IMR-90 (cell line): Measurements from ENCODE around the gene DGKB. TPM values are rescaled to one million over a fixed set of nuclear protein-coding genes. Genes with fewer than 3 reads are reported as not detected.

ENCODE experiments used
- ATAC-seq: fragments of 200-7000 bp; cut with Tn5 transposase; 2 replicates; pipeline ENCODE4 v1.9.1; 2020; ENCODE audit warnings: low read depth, mild to moderate bottlenecking, moderate library complexity
- BruUV-seq: library from RNA; stranded (reverse); fragments of 400-500 nt; replicated peaks from 2 replicates; lab custom pipeline; 2021; lab: Mats Ljungman, UMichigan
- CTCF ChIA-PET: fragments of 300-600 bp; formaldehyde crosslinking; extraction: SDS; loops from one replicate; lab custom pipeline; 2021; ENCODE audit warnings: antibody characterized with exemption; lab: Yijun Ruan, JAX
- POLR2A ChIA-PET: fragments of 300-600 bp; sonication (Branson Sonifier 250); formaldehyde crosslinking; loops from one replicate; lab custom pipeline; 2022; ENCODE audit warnings: antibody characterized with exemption; ENCODE audit not compliant: unreplicated experiment; lab: Charles Lee
- DNase-seq: peaks from one replicate; pipeline ENCODE4 v3.0.0; 2013
- H2AFZ ChIP-seq: replicated peaks from 2 replicates; pipeline ENCODE3; 2013; ENCODE audit warnings: low read length, mild to moderate bottlenecking; ENCODE audit not compliant: poor library complexity
- H2AK5ac ChIP-seq: 2 replicates; pipeline ENCODE4 v1.6.1; 2013; ENCODE audit warnings: low read depth, low read length, inconsistent platforms
- H2AK9ac ChIP-seq: replicated peaks from 2 replicates; pipeline ENCODE3; 2013; ENCODE audit warnings: mild to moderate bottlenecking, low read depth, low read length, moderate library complexity; ENCODE audit not compliant: poor library complexity
- H2BK120ac ChIP-seq: 2 replicates; pipeline ENCODE4 v1.6.1; 2013; ENCODE audit warnings: low read depth, low read length, inconsistent platforms
- H2BK15ac ChIP-seq: 3 replicates; pipeline ENCODE4 v1.6.1; 2013; ENCODE audit warnings: low read depth, low read length, inconsistent platforms
- H2BK20ac ChIP-seq: 2 replicates; pipeline ENCODE4 v1.6.1; 2013; ENCODE audit warnings: low read depth, mild to moderate bottlenecking, inconsistent platforms, low read length, moderate library complexity
- H2BK5ac ChIP-seq: 2 replicates; pipeline ENCODE4 v1.6.1; 2013; ENCODE audit warnings: mild to moderate bottlenecking, low read depth, low read length, inconsistent platforms; ENCODE audit not compliant: poor library complexity, severe bottlenecking
- H3K14ac ChIP-seq: replicated peaks from 2 replicates; pipeline ENCODE4 v1.6.1; 2013; ENCODE audit warnings: low read depth, low read length, inconsistent platforms
- H3K18ac ChIP-seq: 2 replicates; pipeline ENCODE4 v1.6.1; 2013; ENCODE audit warnings: low read depth, low read length, control low read depth
- H3K23ac ChIP-seq: 2 replicates; pipeline ENCODE4 v1.6.1; 2013; ENCODE audit warnings: low read depth, low read length, inconsistent platforms
- H3K27ac ChIP-seq: 2 replicates; pipeline ENCODE4 v1.5.1; 2013; ENCODE audit warnings: mild to moderate bottlenecking, control low read depth, low read length; ENCODE audit not compliant: insufficient read depth
- H3K27me3 ChIP-seq: 2 replicates; pipeline ENCODE4 v1.6.1; 2013; ENCODE audit warnings: low read length; ENCODE audit not compliant: control insufficient read depth, insufficient read depth
- H3K36me3 ChIP-seq: 2 replicates; pipeline ENCODE4 v1.6.1; 2013; ENCODE audit warnings: low read length, mixed read lengths; ENCODE audit not compliant: control insufficient read depth, insufficient read depth
- H3K4ac ChIP-seq: 2 replicates; pipeline ENCODE4 v1.6.1; 2013; ENCODE audit warnings: low read depth, low read length, inconsistent platforms
- H3K4me1 ChIP-seq: 2 replicates; pipeline ENCODE4 v1.6.1; 2013; ENCODE audit warnings: low read length, mixed read lengths; ENCODE audit not compliant: control insufficient read depth, insufficient read depth
- H3K4me2 ChIP-seq: 2 replicates; pipeline ENCODE4 v1.6.1; 2013; ENCODE audit warnings: low read depth, mild to moderate bottlenecking, control low read depth, low read length, moderate library complexity
- H3K4me3 ChIP-seq: 2 replicates; pipeline ENCODE4 v1.5.1; 2013; ENCODE audit warnings: low read depth, mild to moderate bottlenecking, control low read depth, low read length, moderate library complexity; ENCODE audit not compliant: insufficient read depth
- H3K56ac ChIP-seq: 2 replicates; pipeline ENCODE4 v1.6.1; 2013; ENCODE audit warnings: low read length, inconsistent platforms; ENCODE audit not compliant: insufficient read depth; ENCODE audit errors: extremely low read depth
- H3K79me1 ChIP-seq, 2 experiments: 2 replicates each; pipeline ENCODE4 v1.6.1; 2013; ENCODE audit warnings: low read length in 2 of 2, inconsistent platforms in 1 of 2, low read depth in 1 of 2
- H3K9ac ChIP-seq: 2 replicates; pipeline ENCODE4 v1.6.1; 2013; ENCODE audit warnings: low read depth, low read length, control low read depth
- H3K9me1 ChIP-seq: 2 replicates; pipeline ENCODE4 v1.6.1; 2013; ENCODE audit warnings: low read length, inconsistent platforms; ENCODE audit not compliant: insufficient read depth
- H3K9me3 ChIP-seq: 2 replicates; pipeline ENCODE4 v1.6.1; 2013; ENCODE audit warnings: low read length; ENCODE audit not compliant: control insufficient read depth, insufficient read depth
- H4K20me1 ChIP-seq: 2 replicates; pipeline ENCODE4 v1.6.1; 2013; ENCODE audit warnings: low read length, inconsistent platforms; ENCODE audit not compliant: insufficient read depth
- H4K5ac ChIP-seq: 2 replicates; pipeline ENCODE4 v1.6.1; 2013; ENCODE audit warnings: mild to moderate bottlenecking, low read depth, low read length, control low read depth
- H4K8ac ChIP-seq, 2 experiments: 2 replicates each; pipeline ENCODE4 v1.6.1; 2013; ENCODE audit warnings: low read depth in 2 of 2, low read length in 2 of 2, control low read depth in 1 of 2, inconsistent platforms in 1 of 2
- H4K91ac ChIP-seq: 2 replicates; pipeline ENCODE4 v1.6.1; 2013; ENCODE audit warnings: low read depth, low read length, inconsistent platforms; ENCODE audit not compliant: insufficient read depth
- BHLHE40 ChIP-seq: fragments of 150-350 bp; IDR thresholded peaks from 2 replicates; pipeline ENCODE4 v1.6.1; 2016; ENCODE audit warnings: mild to moderate bottlenecking, low read depth, low read length
- CEBPB ChIP-seq: IDR thresholded peaks from 2 replicates; pipeline ENCODE4 v1.6.1; 2012; ENCODE audit warnings: low read depth, low read length, improper control_type of control experiment
- CHD1 ChIP-seq: IDR thresholded peaks from 2 replicates; pipeline ENCODE4 v1.6.1; 2012; ENCODE audit warnings: low read depth, low read length, improper control_type of control experiment
- FOS ChIP-seq: fragments of 150-350 bp; IDR thresholded peaks from 2 replicates; pipeline ENCODE4 v1.6.1; 2016; ENCODE audit warnings: low read depth, low read length
- MAZ ChIP-seq: IDR thresholded peaks from 2 replicates; pipeline ENCODE4 v1.6.1; 2012; ENCODE audit warnings: low read depth, mild to moderate bottlenecking, low read length, improper control_type of control experiment, moderate library complexity, borderline replicate concordance
- MXI1 ChIP-seq: IDR thresholded peaks from 2 replicates; pipeline ENCODE4 v1.6.1; 2012; ENCODE audit warnings: low read depth, mild to moderate bottlenecking, low read length, moderate library complexity, borderline replicate concordance
- POLR2A ChIP-seq: IDR thresholded peaks from 2 replicates; pipeline ENCODE4 v1.6.1; 2012; ENCODE audit warnings: mild to moderate bottlenecking, low read depth, low read length
- RAD21 ChIP-seq: IDR thresholded peaks from 2 replicates; pipeline ENCODE4 v1.6.1; 2012; ENCODE audit warnings: low read length, improper control_type of control experiment
- RCOR1 ChIP-seq: IDR thresholded peaks from 2 replicates; pipeline ENCODE4 v1.6.1; 2012; ENCODE audit warnings: mild to moderate bottlenecking, low read length, improper control_type of control experiment; ENCODE audit not compliant: insufficient replicate concordance
- SMC3 ChIP-seq: fragments of 150-350 bp; IDR thresholded peaks from 2 replicates; pipeline ENCODE4 v1.6.1; 2016; ENCODE audit warnings: low read depth, mild to moderate bottlenecking, antibody characterized with exemption, low read length, moderate library complexity
- WGBS, 2 experiments: methylation state at CpG; one replicate each; pipeline versions ENCODE4 v1.1.5 to v1.1.7; 2013; ENCODE audit warnings: missing lambda C conversion rate in 2 of 2; ENCODE audit not compliant: insufficient read length in 1 of 2; ENCODE audit errors: extremely low coverage in 2 of 2; 5-methylcytosine and 5-hydroxymethylcytosine counted together
- dilution Hi-C: fragments of 300-500 bp; cut with HindIII; formaldehyde crosslinking; loops from one replicate; pipeline ENCODE4 v1.14.3; 2018; ENCODE audit warnings: low sequenced_read_pairs; ENCODE audit not compliant: unreplicated experiment
- in situ Hi-C: fragments of 300-500 bp; cut with MboI; formaldehyde crosslinking; loops from 3 replicates; pipeline ENCODE4 v1.14.3; 2019; ENCODE audit warnings: low sequenced_read_pairs, inconsistent platforms, mixed read lengths
- intact Hi-C: fragments of 100-400 bp; cut with micrococcal nuclease; formaldehyde crosslinking; loops from 2 replicates; pipeline ENCODE4 v1.10.0; 2022
- polyA plus RNA-seq, 3 experiments: library from polyadenylated mRNA; depleted of rRNA; stranded (reverse); fragments of >200 nt; gene quantifications; 2 replicates each; pipeline ENCODE4 v1.2.3, GENCODE V29; 2012; ENCODE audit warnings: low replicate concordance in 1 of 3
- total RNA-seq: library from RNA; depleted of rRNA; stranded (reverse); fragments of >200 nt; gene quantifications from 2 replicates; pipeline ENCODE4 v1.2.3, GENCODE V29; 2012
- TF ChIP-seq, protein P1 (sequence below): conservative IDR thresholded peaks from 2 replicates; pipeline ENCODE4 v1.5.1; 2012; ENCODE audit warnings: mild to moderate bottlenecking, low read depth, low read length, improper control_type of control experiment
- TF ChIP-seq, protein P2 (sequence below): fragments of 150-350 bp; IDR thresholded peaks from 2 replicates; pipeline ENCODE4 v1.6.1; 2016; ENCODE audit warnings: low read depth, mild to moderate bottlenecking, low read length, moderate library complexity, borderline replicate concordance

DGKB gene
- total and polyA plus RNA-seq, 2 of the 4 experiments (the other 2 are of a cell fraction): not detected

DNA sequence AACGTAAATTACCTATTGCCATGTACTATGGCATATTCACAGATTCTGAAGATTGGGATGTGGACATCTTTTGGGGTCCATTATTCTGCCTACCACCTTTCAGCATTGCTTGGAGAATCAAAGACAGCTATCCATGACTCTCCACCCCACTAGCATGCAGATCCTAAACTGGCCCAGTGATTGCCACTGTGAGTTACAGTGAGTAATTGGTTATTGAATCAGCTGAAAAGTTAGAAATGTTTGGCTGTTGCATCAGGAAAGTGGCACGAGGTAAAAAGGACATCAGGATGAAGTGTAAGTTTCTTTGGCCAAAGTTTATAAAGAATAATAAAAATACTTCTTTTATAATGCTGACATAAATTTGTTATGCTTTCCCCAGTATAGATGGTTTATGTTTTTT is 764.9 kb downstream of the DGKB start:
- H3K9ac ChIP-seq: no peak overlapping the region
- no TSS peak for BruUV-seq
- CTCF ChIA-PET: no interaction called here

More for the DNA sequence above, 764.9 kb downstream of the DGKB start:
- H3K4me1 ChIP-seq: no peaks in the 10 kb centered on the region
- no peak for TF ChIP-seq POLR2A
- TF ChIP-seq CEBPB: no peak
- TF ChIP-seq FOS: no peak
- TF ChIP-seq, protein P1, sequence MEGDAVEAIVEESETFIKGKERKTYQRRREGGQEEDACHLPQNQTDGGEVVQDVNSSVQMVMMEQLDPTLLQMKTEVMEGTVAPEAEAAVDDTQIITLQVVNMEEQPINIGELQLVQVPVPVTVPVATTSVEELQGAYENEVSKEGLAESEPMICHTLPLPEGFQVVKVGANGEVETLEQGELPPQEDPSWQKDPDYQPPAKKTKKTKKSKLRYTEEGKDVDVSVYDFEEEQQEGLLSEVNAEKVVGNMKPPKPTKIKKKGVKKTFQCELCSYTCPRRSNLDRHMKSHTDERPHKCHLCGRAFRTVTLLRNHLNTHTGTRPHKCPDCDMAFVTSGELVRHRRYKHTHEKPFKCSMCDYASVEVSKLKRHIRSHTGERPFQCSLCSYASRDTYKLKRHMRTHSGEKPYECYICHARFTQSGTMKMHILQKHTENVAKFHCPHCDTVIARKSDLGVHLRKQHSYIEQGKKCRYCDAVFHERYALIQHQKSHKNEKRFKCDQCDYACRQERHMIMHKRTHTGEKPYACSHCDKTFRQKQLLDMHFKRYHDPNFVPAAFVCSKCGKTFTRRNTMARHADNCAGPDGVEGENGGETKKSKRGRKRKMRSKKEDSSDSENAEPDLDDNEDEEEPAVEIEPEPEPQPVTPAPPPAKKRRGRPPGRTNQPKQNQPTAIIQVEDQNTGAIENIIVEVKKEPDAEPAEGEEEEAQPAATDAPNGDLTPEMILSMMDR: no peak
- TF ChIP-seq MXI1: no peak
- no peak for TF ChIP-seq MAZ
- TF ChIP-seq SMC3: no peak
- TF ChIP-seq CHD1: no peak
- no peak for TF ChIP-seq RAD21
- TF ChIP-seq BHLHE40: no peak
- no peak for TF ChIP-seq RCOR1
- TF ChIP-seq, protein P2, sequence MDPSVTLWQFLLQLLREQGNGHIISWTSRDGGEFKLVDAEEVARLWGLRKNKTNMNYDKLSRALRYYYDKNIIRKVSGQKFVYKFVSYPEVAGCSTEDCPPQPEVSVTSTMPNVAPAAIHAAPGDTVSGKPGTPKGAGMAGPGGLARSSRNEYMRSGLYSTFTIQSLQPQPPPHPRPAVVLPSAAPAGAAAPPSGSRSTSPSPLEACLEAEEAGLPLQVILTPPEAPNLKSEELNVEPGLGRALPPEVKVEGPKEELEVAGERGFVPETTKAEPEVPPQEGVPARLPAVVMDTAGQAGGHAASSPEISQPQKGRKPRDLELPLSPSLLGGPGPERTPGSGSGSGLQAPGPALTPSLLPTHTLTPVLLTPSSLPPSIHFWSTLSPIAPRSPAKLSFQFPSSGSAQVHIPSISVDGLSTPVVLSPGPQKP: no peak
- no peak overlapping the region for H4K8ac ChIP-seq
- no peak overlapping the region for H3K14ac ChIP-seq
- no peak overlapping the region for H3K4ac ChIP-seq
- dilution Hi-C loops (no loop called here), intact Hi-C loops (no loop called here), in situ Hi-C loops (no loop called here)
- no peaks in the 10 kb centered on the region for H4K20me1 ChIP-seq
- H3K27me3 ChIP-seq: no peaks in the 10 kb centered on the region
- H2BK5ac ChIP-seq: no peak overlapping the region
- no peak overlapping the region for H3K4me3 ChIP-seq
- no peak overlapping the region for H2AK5ac ChIP-seq
- no peak overlapping the region for H4K91ac ChIP-seq
- no peak for ATAC-seq
- no peak overlapping the region for H2BK120ac ChIP-seq
- H3K4me2 ChIP-seq: no peak overlapping the region
- H2AFZ ChIP-seq: no peak overlapping the region
- no peak overlapping the region for H3K23ac ChIP-seq
- H3K9me3 ChIP-seq: no peaks in the 10 kb centered on the region
- H3K9me1 ChIP-seq: no peaks in the 10 kb centered on the region
- no peak overlapping the region for H3K18ac ChIP-seq
- no CpG with 5 or more reads among the region's 2 CpGs for WGBS, 2 experiments
- H2BK15ac ChIP-seq: no peak overlapping the region
- no peak overlapping the region for H3K56ac ChIP-seq
- H3K36me3 ChIP-seq: no peaks in the 10 kb centered on the region
- H3K79me1 ChIP-seq: no peaks in the 10 kb centered on the region
- POLR2A ChIA-PET: interaction anchor here (0.6 kb wide), 1 partner anchor 12 kb away, joined by 3 read pairs; no protein-coding TSS in a partner anchor
- no peak overlapping the region for H2AK9ac ChIP-seq
- H2BK20ac ChIP-seq: no peak overlapping the region
- H3K27ac ChIP-seq: no peak overlapping the region
- H4K5ac ChIP-seq: no peak overlapping the region
- DNase-seq: no peak
